GM21576 (cell line): ENCODE results near the gene ITPRIP.
A peak's percentile ranks its signal among the peaks of the same experiment; 100 is the strongest.

Source experiments
- ATAC-seq: cut with Tn5 transposase; IDR thresholded peaks from one replicate; pipeline ENCODE4 v1.9.1; 2021; ENCODE audit warnings: mild to moderate bottlenecking, moderate library complexity; ENCODE audit not compliant: unreplicated experiment

The ITPRIP gene

GRCh38 chr10:104326991-104327610 is 11.2 kb downstream of the ITPRIP start:
- no peak for ATAC-seq

GRCh38 chr10:104325436-104326435 is 12.5 kb downstream of the ITPRIP start:
- ATAC-seq = no peak

GRCh38 chr10:104324931-104325330 is 13.3 kb downstream of the ITPRIP start:
- no peak for ATAC-seq

GRCh38 chr10:104324221-104324686 is 14.0 kb downstream of the ITPRIP start:
- no peak for ATAC-seq

GRCh38 chr10:104323760-104324201 is 14.5 kb downstream of the ITPRIP start:
- no peak for ATAC-seq

- ATAC-seq = no peak
These were observed 15.2 kb downstream of the ITPRIP start for GRCh38 chr10:104323085-104323484.

- no peak for ATAC-seq
These were observed 15.9 kb downstream of the ITPRIP start for GRCh38 chr10:104322416-104322782.

- ATAC-seq = no peak
These were observed 16.4 kb downstream of the ITPRIP start for GRCh38 chr10:104321725-104322415.

GRCh38 chr10:104321226-104321625 is 17.0 kb downstream of the ITPRIP start:
- ATAC-seq = no peak

- ATAC-seq = no peak
These were observed 19.2 kb downstream of the ITPRIP start for GRCh38 chr10:104318810-104319741.

GRCh38 chr10:104318326-104318725 is 19.9 kb downstream of the ITPRIP start:
- no peak for ATAC-seq

GRCh38 chr10:104317726-104318299 is 20.5 kb downstream of the ITPRIP start:
- no peak for ATAC-seq

- ATAC-seq = peak; percentile 36
These were observed 21.0 kb downstream of the ITPRIP start for GRCh38 chr10:104317269-104317710.

- no peak for ATAC-seq
These were observed 21.8 kb downstream of the ITPRIP start for GRCh38 chr10:104316321-104317099.

- ATAC-seq = no peak
These were observed 22.8 kb downstream of the ITPRIP start for GRCh38 chr10:104315486-104315921.

- ATAC-seq = no peak
These were observed 23.4 kb downstream of the ITPRIP start for GRCh38 chr10:104314591-104315485.

- ATAC-seq = no peak
These were observed 27.0 kb downstream of the ITPRIP start for GRCh38 chr10:104311184-104311720.
